Ascending aorta (tissue), 2 donors: ENCODE measurements around the gene SLC34A3. TPM values are rescaled to one million over a fixed set of nuclear protein-coding genes. Genes with fewer than 3 reads are reported as not detected.
A peak's percentile ranks its signal among the peaks of the same experiment; 100 is the strongest.

Experiments used
- DNase-seq, 2 donors: peaks; one replicate each; pipeline ENCODE4 v3.0.0-alpha.2; 2019; ENCODE audit warnings: low spot score in 2 of 2
- H3K27ac ChIP-seq, 2 donors: fragments of 200-600 bp; sonication (generic); one replicate each; pipeline ENCODE4 v1.5.1; 2016 to 2017; ENCODE audit warnings: mild to moderate bottlenecking in 1 of 2
- H3K27me3 ChIP-seq: fragments of 200-600 bp; sonication (generic); one replicate; pipeline ENCODE4 v1.5.1; 2017
- H3K36me3 ChIP-seq, 2 donors: fragments of 200-600 bp; sonication (generic); one replicate each; pipeline ENCODE4 v1.5.1; 2016
- H3K4me1 ChIP-seq, 2 donors: fragments of 200-600 bp; sonication (generic); one replicate each; pipeline ENCODE4 v1.5.1; 2016 to 2017; ENCODE audit warnings: mild to moderate bottlenecking in 1 of 2
- H3K4me3 ChIP-seq, 2 donors: fragments of 200-600 bp; sonication (generic); one replicate each; pipeline ENCODE4 v1.5.1; 2016 to 2017; ENCODE audit warnings: mild to moderate bottlenecking in 1 of 2
- H3K9me3 ChIP-seq, 2 donors: fragments of 200-600 bp; sonication (generic); one replicate each; pipeline ENCODE4 v1.5.1; 2016
- CTCF ChIP-seq, 3 experiments: fragments of 200-600 bp in 2 of 3; fragments of 450-650 bp in 1 of 3; sonication (generic) in 2 of 3; IDR thresholded peaks; one replicate each; pipeline ENCODE4 v1.5.1; 2016 to 2019; ENCODE audit warnings: antibody characterized with exemption in 3 of 3, mild to moderate bottlenecking in 1 of 3, moderate library complexity in 1 of 3
- intact Hi-C: fragments of 100-400 bp; cut with DNase I; formaldehyde crosslinking; loops from one replicate; pipeline ENCODE4 v1.15.1; 2023
- total RNA-seq: library from RNA; depleted of rRNA; stranded (reverse); fragments of >200 nt; gene quantifications from one replicate; pipeline ENCODE4 v1.1.0, GENCODE V29; 2016

Gene SLC34A3
- total RNA-seq, 1 donor from 2014 or later = not detected

DNA sequence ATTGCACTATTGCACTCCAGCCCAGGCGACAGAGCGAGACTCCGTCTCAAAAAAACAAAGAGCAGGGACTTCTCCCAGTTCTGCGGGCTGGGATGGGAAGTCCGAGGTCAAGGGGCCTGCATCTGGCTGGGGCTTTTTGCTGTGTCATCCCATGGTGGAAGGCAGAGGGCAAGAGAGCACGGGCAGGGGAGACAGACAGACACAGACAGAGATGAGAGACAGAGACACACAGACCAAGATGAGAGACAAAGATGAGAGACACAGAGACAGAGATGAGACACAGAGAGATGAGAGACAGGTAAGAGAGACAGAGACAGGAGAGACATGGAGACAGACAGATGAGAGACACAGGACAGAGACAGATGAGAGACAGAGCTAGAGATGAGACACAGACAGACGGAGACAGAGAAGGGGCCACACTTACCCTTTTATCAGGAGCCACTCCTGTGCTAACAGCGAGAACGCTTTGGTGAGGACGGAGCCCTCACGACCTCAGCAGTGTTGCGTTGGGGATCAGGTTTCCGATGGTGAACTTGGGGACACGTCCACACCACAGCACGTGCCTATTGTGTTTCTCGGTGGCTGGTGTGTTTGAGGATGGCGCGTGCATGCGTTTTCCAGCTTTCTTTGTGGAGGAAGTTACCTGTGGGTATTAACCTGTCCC, 38.0 kb downstream of the SLC34A3 start:
- no peak for DNase-seq

DNA sequence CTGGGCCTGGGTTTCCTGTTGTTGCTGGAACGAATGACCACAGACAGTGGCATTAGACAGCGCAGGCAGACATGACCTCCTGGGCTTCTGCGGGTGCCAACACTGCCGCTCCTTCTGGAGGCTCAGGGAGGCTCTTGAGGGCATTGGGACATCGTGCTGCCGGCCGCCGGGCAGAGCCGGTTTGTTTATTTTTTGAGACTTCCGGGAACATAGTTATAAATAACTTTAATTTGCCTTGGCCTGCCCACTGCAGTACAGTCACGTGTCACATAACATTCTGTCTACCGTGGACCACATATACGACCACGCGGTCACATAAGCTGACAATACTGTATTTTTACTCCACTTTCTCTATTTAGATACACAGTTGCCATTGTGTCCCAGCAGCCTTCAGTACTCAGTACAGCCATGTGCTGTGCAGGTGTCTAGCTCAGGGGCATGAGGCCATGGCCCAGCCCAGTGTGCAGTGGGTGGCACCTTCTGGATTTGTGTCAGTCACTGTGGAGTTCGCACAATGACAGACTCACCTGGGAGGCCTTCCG, 38.6 kb downstream of the SLC34A3 start:
- peak; percentile 36 to 84 for DNase-seq
- peak overlapping the region; percentile 25 to 29 for H3K4me3 ChIP-seq
- H3K27me3 ChIP-seq = no peaks in the 10 kb centered on the region
- no peaks in the 10 kb centered on the region for H3K9me3 ChIP-seq
- H3K4me1 ChIP-seq = peaks cover 10 to 23% of the 10 kb centered on the region in 2 donors
- intact Hi-C loops = loop anchor here (2.0 kb wide), 1 partner anchor 69 kb away; the partner anchor contains the start of gene TPRN
- H3K27ac ChIP-seq = peak overlapping the region; percentile 66 to 83
- peaks cover 31 to 60% of the 10 kb centered on the region in 2 donors for H3K36me3 ChIP-seq
- no peak for TF ChIP-seq CTCF (IDR thresholded peaks at IDR 0.05)

More for the DNA sequence above, 38.0 kb downstream of the SLC34A3 start:
- no peaks in the 10 kb centered on the region for H3K9me3 ChIP-seq
- peaks cover 10 to 23% of the 10 kb centered on the region in 2 donors for H3K4me1 ChIP-seq
- H3K27me3 ChIP-seq = no peaks in the 10 kb centered on the region
- peaks cover 37 to 64% of the 10 kb centered on the region in 2 donors for H3K36me3 ChIP-seq
- TF ChIP-seq CTCF (IDR thresholded peaks at IDR 0.05) = no peak
- intact Hi-C loops = loop anchor here (2.0 kb wide), 1 partner anchor 68 kb away; the partner anchor contains the start of gene TPRN
- peak overlapping the region in 1 of 2 donors; percentile 25 for H3K4me3 ChIP-seq
- H3K27ac ChIP-seq = peak overlapping the region; percentile 66 to 83

DNA sequence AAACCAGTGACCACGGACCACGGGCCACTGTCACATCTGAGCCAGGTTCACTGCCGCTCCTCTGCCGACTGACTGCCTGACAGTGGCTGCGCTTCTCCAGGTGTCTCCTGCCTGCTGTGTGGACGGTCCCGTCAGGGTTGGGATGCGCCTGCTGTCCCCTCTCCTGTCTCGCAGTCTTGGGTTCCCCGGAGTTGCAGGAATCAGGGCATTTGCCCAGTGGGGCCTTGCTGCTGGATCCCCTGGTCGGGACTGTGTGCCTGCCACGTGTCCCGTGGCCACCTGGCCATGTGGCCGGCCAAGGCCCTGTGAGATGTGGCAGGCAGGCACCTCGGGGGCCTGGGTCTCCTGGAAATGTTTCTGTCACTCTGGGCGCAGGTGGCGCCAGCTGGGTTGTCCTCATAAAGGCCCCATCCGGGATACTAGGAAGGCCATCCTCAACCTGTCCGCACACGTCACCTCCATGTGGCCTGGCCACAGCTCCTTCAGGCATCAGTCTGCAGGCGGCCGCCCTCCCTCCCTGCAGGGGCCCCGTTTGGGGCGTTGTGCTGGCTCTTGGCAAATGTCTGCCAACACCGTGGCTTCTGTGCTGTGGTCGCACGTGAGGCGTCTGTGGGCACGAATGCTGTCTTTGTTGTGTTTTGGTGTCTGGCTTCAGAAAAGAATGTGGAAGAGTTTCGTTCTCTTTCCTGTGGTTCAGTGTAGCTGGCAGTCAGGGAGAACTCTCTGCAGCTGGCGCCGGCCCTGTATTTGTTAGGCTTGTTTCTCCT, 40.4 kb downstream of the SLC34A3 start:
- Histone ChIP-seq H3K4me3 (no peak overlapping the region), H3K4me1 (peaks cover 10 to 24% of the 10 kb centered on the region in 2 donors), H3K9me3 (no peaks in the 10 kb centered on the region), H3K27me3 (no peaks in the 10 kb centered on the region), H3K27ac (peak overlapping the region; percentile 41 to 44), H3K36me3 (peaks cover 20 to 46% of the 10 kb centered on the region in 2 donors)
- no peak for TF ChIP-seq CTCF (IDR thresholded peaks at IDR 0.05)
- intact Hi-C loops = no loop called here
- no peak for DNase-seq

- Histone ChIP-seq H3K4me1 (peaks cover 14 to 30% of the 10 kb centered on the region in 2 donors), H3K27ac (peak overlapping the region in 1 of 2 donors; percentile 44), H3K36me3 (peaks cover 18 to 40% of the 10 kb centered on the region in 2 donors), H3K9me3 (no peaks in the 10 kb centered on the region), H3K27me3 (no peaks in the 10 kb centered on the region), H3K4me3 (no peak overlapping the region)
- intact Hi-C loops = no loop called here
- TF ChIP-seq CTCF (IDR thresholded peaks at IDR 0.05) = no peak
- DNase-seq = no peak
These were observed 41.0 kb downstream of the SLC34A3 start for GRCh38 chr9:137271696-137272076.

- H3K27me3 ChIP-seq = no peaks in the 10 kb centered on the region
- H3K36me3 ChIP-seq = peaks cover 18 to 32% of the 10 kb centered on the region in 2 donors
- intact Hi-C loops = no loop called here
- no peak overlapping the region for H3K27ac ChIP-seq
- no peak for TF ChIP-seq CTCF (IDR thresholded peaks at IDR 0.05)
- no peaks in the 10 kb centered on the region for H3K9me3 ChIP-seq
- no peak for DNase-seq
- H3K4me1 ChIP-seq = peaks cover 14 to 35% of the 10 kb centered on the region in 2 donors
- no peak overlapping the region for H3K4me3 ChIP-seq
These were observed 41.8 kb downstream of the SLC34A3 start for GRCh38 chr9:137272241-137273094.
